Measurements from ENCODE around the gene SOD3. TPM values are rescaled to one million over a fixed set of nuclear protein-coding genes. Genes with fewer than 3 reads are reported as not detected.

SOD3 gene
- total RNA-seq, 1 donor from 2014 or later = not detected

GRCh38 chr4:24775032-24775605 is 20.3 kb upstream of the SOD3 start:
- no peak for DNase-seq (ENCODE audit: low read depth, low spot score)

GRCh38 chr4:24775750-24776149 is 19.6 kb upstream of the SOD3 start:
- no peak for DNase-seq (ENCODE audit: low read depth, low spot score)

- DNase-seq (ENCODE audit: low read depth, low spot score) = no peak
These were observed 17.6 kb upstream of the SOD3 start for GRCh38 chr4:24777536-24778463.

GRCh38 chr4:24778464-24779225 is 16.7 kb upstream of the SOD3 start:
- no peak for DNase-seq (ENCODE audit: low read depth, low spot score)

- DNase-seq (ENCODE audit: low read depth, low spot score) = no peak
These were observed 14.4 kb upstream of the SOD3 start for GRCh38 chr4:24780936-24781495.

GRCh38 chr4:24781999-24782745 is 13.2 kb upstream of the SOD3 start:
- DNase-seq (ENCODE audit: low read depth, low spot score) = no peak

GRCh38 chr4:24783506-24783905 is 11.9 kb upstream of the SOD3 start:
- no peak for DNase-seq (ENCODE audit: low read depth, low spot score)

- no peak for DNase-seq (ENCODE audit: low read depth, low spot score)
These were observed 4.3 kb upstream of the SOD3 start for GRCh38 chr4:24791043-24791442.

GRCh38 chr4:24792552-24792951 is 2.8 kb upstream of the SOD3 start:
- no peak for DNase-seq (ENCODE audit: low read depth, low spot score)

GRCh38 chr4:24793219-24794005 is 2.0 kb upstream of the SOD3 start:
- DNase-seq (ENCODE audit: low read depth, low spot score) = no peak

- no peak for DNase-seq (ENCODE audit: low read depth, low spot score)
These were observed 1.3 kb upstream of the SOD3 start for GRCh38 chr4:24794051-24794450.

GRCh38 chr4:24794480-24794879 is 893 bp upstream of the SOD3 start:
- DNase-seq (ENCODE audit: low read depth, low spot score) = no peak

- no peak for DNase-seq (ENCODE audit: low read depth, low spot score)
These were observed 451 bp downstream of the SOD3 start for GRCh38 chr4:24795666-24796381.

GRCh38 chr4:24796620-24797019 is 1.2 kb downstream of the SOD3 start:
- no peak for DNase-seq (ENCODE audit: low read depth, low spot score)

- DNase-seq (ENCODE audit: low read depth, low spot score) = no peak
These were observed 2.8 kb downstream of the SOD3 start for GRCh38 chr4:24798036-24798610.

GRCh38 chr4:24799196-24799543 is 3.8 kb downstream of the SOD3 start:
- no peak for DNase-seq (ENCODE audit: low read depth, low spot score)

- DNase-seq (ENCODE audit: low read depth, low spot score) = no peak
These were observed 4.4 kb downstream of the SOD3 start for GRCh38 chr4:24799544-24800324.

GRCh38 chr4:24800325-24800895 is 5.0 kb downstream of the SOD3 start:
- DNase-seq (ENCODE audit: low read depth, low spot score) = no peak

All from pulmonary artery endothelial cell (primary cell).